GM20000 (cell line): ENCODE results near the gene BPIFB2.

Experiments used
- DNase-seq: peaks from one replicate; pipeline ENCODE4 v3.0.0; 2012; ENCODE audit warnings: low spot score
- TF ChIP-seq, protein P1 (sequence below): IDR thresholded peaks from 2 replicates; pipeline ENCODE4 v1.5.1; 2012; ENCODE audit warnings: mild to moderate bottlenecking, control low read depth; ENCODE audit errors: extremely low read depth, missing control alignments

BPIFB2 gene

DNA sequence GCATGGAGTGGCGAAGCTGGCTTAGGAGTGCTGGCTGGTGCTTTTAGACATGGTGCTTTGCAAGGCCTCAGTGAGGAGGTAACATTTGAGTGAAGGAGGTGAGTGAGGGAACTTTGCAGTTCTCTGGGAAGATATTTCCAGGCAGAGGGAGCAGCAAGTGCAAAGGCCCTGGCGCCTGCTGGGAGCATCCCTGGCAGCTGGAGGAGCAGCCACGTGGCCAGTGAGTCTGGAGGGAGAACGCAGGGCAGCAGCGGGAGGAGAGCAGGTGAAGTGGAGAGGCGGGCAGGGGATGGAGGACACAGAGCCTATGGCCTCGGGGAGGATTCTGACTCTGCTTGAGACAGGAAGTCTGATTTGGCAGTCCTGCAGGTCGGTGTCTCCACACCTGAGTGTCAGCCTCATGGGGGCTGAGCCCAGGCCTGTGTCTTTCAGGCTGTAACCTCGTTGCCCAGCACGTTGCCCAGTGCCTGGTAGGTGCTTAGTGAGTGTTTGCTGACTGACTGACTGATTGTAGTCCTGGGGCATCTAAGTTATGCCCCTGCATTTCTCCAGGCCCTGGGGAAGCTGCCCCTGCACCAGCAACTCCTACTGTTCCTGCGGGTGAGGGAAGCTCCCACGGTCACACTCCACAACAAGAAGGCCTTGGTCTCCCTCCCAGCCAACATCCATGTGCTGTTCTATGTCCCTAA, 60.9 kb downstream of the BPIFB2 start:
- TF ChIP-seq, protein P1, sequence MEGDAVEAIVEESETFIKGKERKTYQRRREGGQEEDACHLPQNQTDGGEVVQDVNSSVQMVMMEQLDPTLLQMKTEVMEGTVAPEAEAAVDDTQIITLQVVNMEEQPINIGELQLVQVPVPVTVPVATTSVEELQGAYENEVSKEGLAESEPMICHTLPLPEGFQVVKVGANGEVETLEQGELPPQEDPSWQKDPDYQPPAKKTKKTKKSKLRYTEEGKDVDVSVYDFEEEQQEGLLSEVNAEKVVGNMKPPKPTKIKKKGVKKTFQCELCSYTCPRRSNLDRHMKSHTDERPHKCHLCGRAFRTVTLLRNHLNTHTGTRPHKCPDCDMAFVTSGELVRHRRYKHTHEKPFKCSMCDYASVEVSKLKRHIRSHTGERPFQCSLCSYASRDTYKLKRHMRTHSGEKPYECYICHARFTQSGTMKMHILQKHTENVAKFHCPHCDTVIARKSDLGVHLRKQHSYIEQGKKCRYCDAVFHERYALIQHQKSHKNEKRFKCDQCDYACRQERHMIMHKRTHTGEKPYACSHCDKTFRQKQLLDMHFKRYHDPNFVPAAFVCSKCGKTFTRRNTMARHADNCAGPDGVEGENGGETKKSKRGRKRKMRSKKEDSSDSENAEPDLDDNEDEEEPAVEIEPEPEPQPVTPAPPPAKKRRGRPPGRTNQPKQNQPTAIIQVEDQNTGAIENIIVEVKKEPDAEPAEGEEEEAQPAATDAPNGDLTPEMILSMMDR: no peak
- DNase-seq: no peak

DNA sequence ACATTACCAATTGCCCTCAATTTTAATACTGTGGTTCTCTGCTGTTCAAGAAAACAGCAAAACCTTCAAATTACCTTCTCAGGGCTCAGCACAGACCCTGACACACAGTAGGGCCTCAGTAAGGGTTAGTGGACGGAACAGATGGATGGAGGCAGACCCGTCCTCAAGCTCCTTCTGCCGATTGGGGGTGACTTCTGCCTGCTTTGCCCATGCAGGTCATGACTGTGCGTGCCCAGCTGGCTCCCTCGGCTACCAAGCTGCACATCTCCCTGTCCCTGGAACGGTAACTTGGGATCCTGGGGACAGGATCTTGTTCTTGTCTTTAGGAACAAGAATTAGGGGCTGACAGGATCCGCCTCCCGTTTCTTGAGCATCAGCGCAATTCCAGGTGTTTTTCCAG, 62.2 kb downstream of the BPIFB2 start:
- TF ChIP-seq, protein P1: no peak
- no peak for DNase-seq

DNA sequence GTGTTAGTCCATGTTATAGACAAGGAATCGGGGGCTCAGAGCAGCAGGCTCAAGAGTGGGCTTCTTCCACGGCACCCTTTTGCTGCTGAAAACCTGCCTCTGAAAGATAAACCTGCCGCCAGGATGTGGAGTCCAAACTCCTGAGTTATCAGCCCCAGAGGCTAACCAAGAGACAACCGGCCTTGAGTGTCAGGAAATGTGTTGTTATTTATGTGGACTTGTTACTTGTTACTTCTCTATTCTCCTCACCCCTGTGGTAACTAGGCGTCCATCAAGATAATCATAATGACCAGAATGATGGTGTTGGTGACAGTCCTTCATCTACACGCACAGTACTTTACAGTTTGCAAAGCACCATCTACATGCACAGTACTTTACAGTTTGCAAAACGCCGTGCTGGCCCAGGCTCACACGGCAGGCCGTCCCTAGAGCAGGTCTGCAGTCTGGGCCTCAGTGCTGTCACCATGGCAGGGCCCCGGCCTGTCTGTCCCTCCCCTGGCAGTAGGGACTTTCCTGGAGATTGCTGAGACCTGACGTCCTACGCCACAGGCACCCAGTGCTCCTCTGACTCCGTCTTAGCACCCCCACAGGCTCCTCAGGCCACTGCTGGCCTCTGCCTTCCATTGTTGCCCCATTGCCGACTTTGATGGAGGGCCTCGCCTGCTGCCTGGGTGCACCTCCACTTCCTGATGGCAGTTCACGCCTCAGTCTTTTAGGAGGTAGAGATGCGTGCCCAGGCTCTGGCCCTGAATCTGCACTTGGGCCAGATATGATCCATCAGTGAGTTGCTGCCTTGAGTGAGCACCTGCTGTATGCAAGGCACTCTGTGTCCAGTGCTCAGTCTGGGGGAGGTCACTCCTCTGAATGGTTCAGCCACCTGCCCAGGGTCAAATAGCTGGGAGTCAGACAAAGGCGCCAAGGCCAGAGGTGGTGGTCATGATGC, 62.9 kb downstream of the BPIFB2 start:
- TF ChIP-seq, protein P1: no peak
- no peak for DNase-seq

DNA sequence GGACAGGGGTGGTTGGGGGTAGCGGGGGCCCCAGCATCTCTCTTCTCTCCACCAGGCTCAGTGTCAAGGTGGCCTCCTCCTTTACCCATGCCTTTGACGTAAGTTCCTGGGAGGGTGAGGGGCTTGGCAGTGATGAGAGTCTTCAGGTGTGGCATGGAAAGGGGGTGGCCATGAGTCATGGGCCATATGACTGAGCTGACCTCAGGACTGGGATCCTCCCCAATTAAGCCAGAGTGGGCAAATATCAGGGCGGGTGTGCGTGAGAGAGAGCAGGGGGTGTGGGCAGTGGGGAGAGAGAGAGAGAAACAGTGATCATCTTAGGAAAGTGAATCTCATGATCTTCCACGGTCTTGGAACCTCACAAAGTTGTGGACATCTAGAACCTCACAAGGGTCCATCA, 63.7 kb downstream of the BPIFB2 start:
- no peak for DNase-seq
- TF ChIP-seq, protein P1: no peak

DNA sequence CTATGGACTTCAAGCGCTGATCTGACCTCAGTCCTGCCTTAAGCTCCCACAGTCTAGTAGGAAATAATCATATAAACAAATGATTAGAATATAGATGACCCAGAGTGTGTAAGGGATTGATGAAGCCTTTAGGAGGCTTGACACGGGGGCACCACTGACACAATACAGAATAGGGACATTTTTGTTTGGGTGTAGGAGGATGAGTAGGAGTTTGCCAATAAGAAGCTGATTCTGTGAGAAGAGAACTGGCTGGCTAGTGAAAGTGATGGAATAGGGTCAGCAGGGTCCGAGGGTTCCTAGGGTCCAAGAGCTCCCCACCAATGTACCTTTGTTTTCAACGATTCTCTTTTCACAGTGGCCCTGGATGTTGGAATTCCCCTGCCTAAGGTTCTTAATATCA, 64.9 kb downstream of the BPIFB2 start:
- no peak for DNase-seq
- TF ChIP-seq, protein P1: no peak

DNA sequence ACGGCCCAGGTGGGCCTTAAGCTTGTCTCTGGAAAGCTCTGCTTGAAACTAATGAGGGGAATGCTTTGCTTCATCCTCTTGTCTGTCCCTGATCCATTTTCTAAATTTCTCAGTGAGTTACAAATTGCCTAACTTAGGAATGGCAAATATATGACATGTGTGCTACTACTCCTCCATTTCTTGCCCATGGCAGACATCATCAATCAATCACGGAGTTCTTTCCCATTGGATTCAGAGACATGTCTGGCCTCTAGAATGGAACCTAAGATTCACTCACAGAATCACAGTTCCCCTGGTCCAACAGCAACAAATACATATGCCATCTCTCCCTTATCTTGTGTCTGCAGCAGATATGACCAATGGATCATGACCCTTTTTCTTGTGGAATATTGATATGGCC, 65.3 kb downstream of the BPIFB2 start:
- DNase-seq: no peak
- TF ChIP-seq, protein P1: no peak
